Measurements from ENCODE around the gene ZNF480.
A peak's percentile ranks its signal among the peaks of the same experiment; 100 is the strongest.
"Not testable (repeated sequence)": the region's sequence is repeated elsewhere in the genome, so short reads cannot be mapped to it uniquely, and the experiment has no call there.

Gene ZNF480

GRCh38 chr19:52336791-52337381 is 39.9 kb downstream of the ZNF480 start:
- no peak for ATAC-seq
- DNase-seq = no peak

GRCh38 chr19:52339022-52339421 is 42.1 kb downstream of the ZNF480 start:
- ATAC-seq, DNase-seq: not testable (repeated sequence)

GRCh38 chr19:52343548-52343947 is 46.6 kb downstream of the ZNF480 start:
- ATAC-seq (peak; percentile 32), DNase-seq (peak; percentile 40)

- no peak for DNase-seq
- no peak for ATAC-seq
Observed at GRCh38 chr19:52345162-52345561, 48.2 kb downstream of the ZNF480 start.

GRCh38 chr19:52351512-52351911 is 54.5 kb downstream of the ZNF480 start:
- DNase-seq (peak; percentile 6), ATAC-seq (no peak)

- ATAC-seq (no peak), DNase-seq (no peak)
Observed at GRCh38 chr19:52366414-52366824, 69.5 kb downstream of the ZNF480 start.

GRCh38 chr19:52369559-52370340 is 72.8 kb downstream of the ZNF480 start, which contains the start of gene ZNF880:
Gene ZNF880 (plus strand): TSS chr19:52369923. CDS start chr19:52369966, 43 bp downstream.
- DNase-seq = peak; percentile 94

GRCh38 chr19:52370341-52370710 is 73.4 kb downstream of the ZNF480 start:
- no peak for ATAC-seq
- DNase-seq = no peak

More at GRCh38 chr19:52369559-52370340, 72.8 kb downstream of the ZNF480 start, which contains the start of gene ZNF880:
- peak; percentile 98 for ATAC-seq

Data from stimulated activated naive CD8-positive, alpha-beta T cell treated with anti-CD3 and anti-CD28 coated beads, Interleukin-15, Interleukin-2, amounts not matched to agents 100 U/mL and 50 U/mL, for 24 hours (primary cell).